CD4-positive, alpha-beta T cell treated with Interleukin-17A for 1 hour (primary cell): Measurements from ENCODE around the gene IRS2.

Source experiments
- DNase-seq: peaks from one replicate; pipeline ENCODE4 v3.0.0-alpha.2; 2020

Gene IRS2

GRCh38 chr13:109804654-109805053, 18.3 kb upstream of the IRS2 start:
- no peak for DNase-seq

GRCh38 chr13:109803825-109804224, 17.4 kb upstream of the IRS2 start:
- no peak for DNase-seq

- DNase-seq: no peak
Measured at GRCh38 chr13:109802936-109803335, 16.6 kb upstream of the IRS2 start.

GRCh38 chr13:109795011-109795410, 8.6 kb upstream of the IRS2 start:
- no peak for DNase-seq

GRCh38 chr13:109794095-109794494, 7.7 kb upstream of the IRS2 start:
- DNase-seq: no peak

GRCh38 chr13:109792416-109793059, 6.2 kb upstream of the IRS2 start:
- no peak for DNase-seq

- DNase-seq: peak; percentile 62
Measured at GRCh38 chr13:109790942-109791605, 4.7 kb upstream of the IRS2 start.

- DNase-seq: no peak
Measured at GRCh38 chr13:109790086-109790485, 3.7 kb upstream of the IRS2 start.

- no peak for DNase-seq
Measured at GRCh38 chr13:109789262-109789661, 2.9 kb upstream of the IRS2 start.

GRCh38 chr13:109788372-109789111, 2.2 kb upstream of the IRS2 start:
- DNase-seq: no peak

GRCh38 chr13:109787135-109787954, 962 bp upstream of the IRS2 start:
- DNase-seq: peak; percentile 27

- no peak for DNase-seq
Measured at GRCh38 chr13:109785892-109786450, 412 bp downstream of the IRS2 start.

GRCh38 chr13:109785141-109785891, 1.1 kb downstream of the IRS2 start:
- DNase-seq: peak; percentile 39

GRCh38 chr13:109784590-109785140, 1.7 kb downstream of the IRS2 start:
- DNase-seq: peak; percentile 64

- DNase-seq: no peak
Measured at GRCh38 chr13:109783815-109784589, 2.4 kb downstream of the IRS2 start.

GRCh38 chr13:109783447-109783814, 3.0 kb downstream of the IRS2 start:
- no peak for DNase-seq

- no peak for DNase-seq
Measured at GRCh38 chr13:109782823-109783431, 3.5 kb downstream of the IRS2 start.

- DNase-seq: no peak
Measured at GRCh38 chr13:109782066-109782822, 4.1 kb downstream of the IRS2 start.

GRCh38 chr13:109781384-109782065, 4.9 kb downstream of the IRS2 start:
- DNase-seq: no peak
